Suprapubic skin (tissue), 4 donors: Measurements from ENCODE around the gene EPB41L1.

Experiments
- EP300 ChIP-seq: sonication (generic); formaldehyde crosslinking; IDR thresholded peaks from one replicate; pipeline ENCODE4 v1.6.1; 2017; ENCODE audit warnings: antibody characterized with exemption
- POLR2A ChIP-seq, 2 donors: fragments of 450-650 bp; IDR thresholded peaks; one replicate each; pipeline ENCODE4 v1.6.1; 2017; ENCODE audit warnings: antibody characterized with exemption in 2 of 2, mild to moderate bottlenecking in 2 of 2, moderate library complexity in 2 of 2
- POLR2AphosphoS5 ChIP-seq, 3 donors: sonication (generic); formaldehyde crosslinking; IDR thresholded peaks; one replicate each; pipeline ENCODE4 v1.6.1; 2017; ENCODE audit warnings: antibody characterized with exemption in 3 of 3
- TF ChIP-seq, protein P1 (sequence below), 2 donors: fragments of 200-600 bp in 1 of 2; fragments of 450-650 bp in 1 of 2; sonication (generic) in 1 of 2; IDR thresholded peaks; one replicate each; pipeline ENCODE4 v1.5.1; 2016 to 2019; ENCODE audit warnings: antibody characterized with exemption in 2 of 2, mild to moderate bottlenecking in 1 of 2, moderate library complexity in 1 of 2

DNA sequence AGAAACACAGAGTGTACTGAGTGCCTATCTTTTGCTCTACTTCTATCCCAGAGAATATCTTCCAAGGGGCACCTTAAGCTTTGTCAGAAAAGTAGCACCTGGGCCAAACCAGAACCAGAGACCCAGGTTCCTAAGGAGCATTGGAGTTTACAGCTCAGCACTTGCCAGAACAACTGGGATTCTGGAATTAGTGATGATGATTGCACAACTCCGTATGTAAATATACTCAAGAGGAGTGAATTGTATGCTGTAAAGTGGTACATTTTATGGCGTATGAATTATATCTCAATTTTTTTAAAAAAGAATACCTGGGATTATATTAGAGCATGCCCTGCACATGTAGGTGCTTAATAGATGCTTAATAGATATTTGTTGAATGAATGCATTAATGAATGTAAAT is 36.2 kb upstream of the EPB41L1 start:
- TF ChIP-seq, protein P1, sequence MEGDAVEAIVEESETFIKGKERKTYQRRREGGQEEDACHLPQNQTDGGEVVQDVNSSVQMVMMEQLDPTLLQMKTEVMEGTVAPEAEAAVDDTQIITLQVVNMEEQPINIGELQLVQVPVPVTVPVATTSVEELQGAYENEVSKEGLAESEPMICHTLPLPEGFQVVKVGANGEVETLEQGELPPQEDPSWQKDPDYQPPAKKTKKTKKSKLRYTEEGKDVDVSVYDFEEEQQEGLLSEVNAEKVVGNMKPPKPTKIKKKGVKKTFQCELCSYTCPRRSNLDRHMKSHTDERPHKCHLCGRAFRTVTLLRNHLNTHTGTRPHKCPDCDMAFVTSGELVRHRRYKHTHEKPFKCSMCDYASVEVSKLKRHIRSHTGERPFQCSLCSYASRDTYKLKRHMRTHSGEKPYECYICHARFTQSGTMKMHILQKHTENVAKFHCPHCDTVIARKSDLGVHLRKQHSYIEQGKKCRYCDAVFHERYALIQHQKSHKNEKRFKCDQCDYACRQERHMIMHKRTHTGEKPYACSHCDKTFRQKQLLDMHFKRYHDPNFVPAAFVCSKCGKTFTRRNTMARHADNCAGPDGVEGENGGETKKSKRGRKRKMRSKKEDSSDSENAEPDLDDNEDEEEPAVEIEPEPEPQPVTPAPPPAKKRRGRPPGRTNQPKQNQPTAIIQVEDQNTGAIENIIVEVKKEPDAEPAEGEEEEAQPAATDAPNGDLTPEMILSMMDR (IDR thresholded peaks at IDR 0.05) = no peak
- TF ChIP-seq POLR2A (IDR thresholded peaks at IDR 0.05) = no peak
- TF ChIP-seq POLR2AphosphoS5 (IDR thresholded peaks at IDR 0.05) = no peak
- no peak for TF ChIP-seq EP300
